Transverse colon (tissue), 3 donors: Measurements from ENCODE around the gene CNTNAP2.

Experiments used
- EP300 ChIP-seq: sonication (generic); formaldehyde crosslinking; IDR thresholded peaks from one replicate; pipeline ENCODE4 v1.6.1; 2017; ENCODE audit warnings: antibody characterized with exemption, low read depth
- POLR2A ChIP-seq: fragments of 450-650 bp; IDR thresholded peaks from one replicate; pipeline ENCODE4 v1.6.1; 2016; ENCODE audit warnings: antibody characterized with exemption, mild to moderate bottlenecking, moderate library complexity
- TF ChIP-seq, protein P1 (sequence below), 5 experiments: fragments of 200-600 bp in 3 of 5; fragments of 450-650 bp in 2 of 5; sonication (generic) in 3 of 5; IDR thresholded peaks; 1 replicate in 2 of 5; 2 replicates in 3 of 5; pipeline ENCODE4 v1.5.1; 2016 to 2017; ENCODE audit warnings: antibody characterized with exemption in 5 of 5, inconsistent platforms in 3 of 5, mild to moderate bottlenecking in 2 of 5, moderate library complexity in 1 of 5

DNA sequence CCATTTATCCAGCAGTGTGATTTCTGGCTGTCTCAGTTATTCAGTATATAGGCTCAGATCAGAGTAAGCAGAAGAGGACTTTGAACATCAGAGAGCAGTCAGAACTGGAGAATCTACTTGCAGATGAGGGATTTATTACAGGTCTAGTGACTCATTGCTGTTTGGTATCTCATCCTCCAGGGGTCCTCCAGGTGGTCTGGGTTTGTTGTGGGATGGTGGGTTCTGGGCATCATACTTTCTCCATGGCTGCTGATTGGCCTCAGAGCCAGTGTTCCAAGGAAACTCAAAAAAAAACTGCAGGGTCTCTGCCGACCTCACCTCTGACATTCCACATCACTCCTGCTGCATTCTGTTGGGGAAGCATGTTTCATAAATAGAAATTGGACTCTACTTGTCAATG lies 214.8 kb downstream of the CNTNAP2 start:
- TF ChIP-seq, protein P1, sequence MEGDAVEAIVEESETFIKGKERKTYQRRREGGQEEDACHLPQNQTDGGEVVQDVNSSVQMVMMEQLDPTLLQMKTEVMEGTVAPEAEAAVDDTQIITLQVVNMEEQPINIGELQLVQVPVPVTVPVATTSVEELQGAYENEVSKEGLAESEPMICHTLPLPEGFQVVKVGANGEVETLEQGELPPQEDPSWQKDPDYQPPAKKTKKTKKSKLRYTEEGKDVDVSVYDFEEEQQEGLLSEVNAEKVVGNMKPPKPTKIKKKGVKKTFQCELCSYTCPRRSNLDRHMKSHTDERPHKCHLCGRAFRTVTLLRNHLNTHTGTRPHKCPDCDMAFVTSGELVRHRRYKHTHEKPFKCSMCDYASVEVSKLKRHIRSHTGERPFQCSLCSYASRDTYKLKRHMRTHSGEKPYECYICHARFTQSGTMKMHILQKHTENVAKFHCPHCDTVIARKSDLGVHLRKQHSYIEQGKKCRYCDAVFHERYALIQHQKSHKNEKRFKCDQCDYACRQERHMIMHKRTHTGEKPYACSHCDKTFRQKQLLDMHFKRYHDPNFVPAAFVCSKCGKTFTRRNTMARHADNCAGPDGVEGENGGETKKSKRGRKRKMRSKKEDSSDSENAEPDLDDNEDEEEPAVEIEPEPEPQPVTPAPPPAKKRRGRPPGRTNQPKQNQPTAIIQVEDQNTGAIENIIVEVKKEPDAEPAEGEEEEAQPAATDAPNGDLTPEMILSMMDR (IDR thresholded peaks at IDR 0.05): no peak
- TF ChIP-seq EP300 (no peak), POLR2A (no peak)
